Body of pancreas (tissue), 4 donors: ENCODE results near the gene UBR2.

Experiments used
- POLR2A ChIP-seq, 3 donors: fragments of 450-650 bp; IDR thresholded peaks; one replicate each; pipeline ENCODE4 v1.6.1; 2016; ENCODE audit warnings: antibody characterized with exemption in 3 of 3, mild to moderate bottlenecking in 2 of 3
- TF ChIP-seq, protein P1 (sequence below), 7 experiments: fragments of 450-650 bp in 4 of 7; fragments of 200-600 bp in 3 of 7; sonication (generic) in 3 of 7; IDR thresholded peaks; one replicate each; pipeline ENCODE4 v1.5.1; 2016 to 2019; ENCODE audit warnings: antibody characterized with exemption in 7 of 7

DNA sequence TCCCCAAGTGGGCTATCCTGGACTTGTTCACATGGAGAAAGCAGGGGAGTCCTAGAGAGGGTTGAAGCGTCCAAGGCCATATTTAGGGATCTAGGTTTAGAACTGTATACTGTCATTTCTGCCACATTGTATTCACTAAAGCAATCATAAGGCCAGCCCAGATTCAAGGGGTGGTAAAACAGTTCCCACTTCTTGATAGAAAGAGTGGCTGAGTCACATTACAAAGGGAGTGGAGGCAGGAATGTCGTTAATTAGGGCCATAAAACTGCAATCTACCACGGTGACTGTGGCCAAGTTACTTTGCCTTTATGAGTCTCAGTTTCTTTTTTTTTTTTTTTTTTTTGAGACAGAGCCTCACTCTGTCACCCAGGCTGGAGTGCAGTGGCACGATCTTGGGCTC, 7.4 kb upstream of the UBR2 start:
- TF ChIP-seq, protein P1, sequence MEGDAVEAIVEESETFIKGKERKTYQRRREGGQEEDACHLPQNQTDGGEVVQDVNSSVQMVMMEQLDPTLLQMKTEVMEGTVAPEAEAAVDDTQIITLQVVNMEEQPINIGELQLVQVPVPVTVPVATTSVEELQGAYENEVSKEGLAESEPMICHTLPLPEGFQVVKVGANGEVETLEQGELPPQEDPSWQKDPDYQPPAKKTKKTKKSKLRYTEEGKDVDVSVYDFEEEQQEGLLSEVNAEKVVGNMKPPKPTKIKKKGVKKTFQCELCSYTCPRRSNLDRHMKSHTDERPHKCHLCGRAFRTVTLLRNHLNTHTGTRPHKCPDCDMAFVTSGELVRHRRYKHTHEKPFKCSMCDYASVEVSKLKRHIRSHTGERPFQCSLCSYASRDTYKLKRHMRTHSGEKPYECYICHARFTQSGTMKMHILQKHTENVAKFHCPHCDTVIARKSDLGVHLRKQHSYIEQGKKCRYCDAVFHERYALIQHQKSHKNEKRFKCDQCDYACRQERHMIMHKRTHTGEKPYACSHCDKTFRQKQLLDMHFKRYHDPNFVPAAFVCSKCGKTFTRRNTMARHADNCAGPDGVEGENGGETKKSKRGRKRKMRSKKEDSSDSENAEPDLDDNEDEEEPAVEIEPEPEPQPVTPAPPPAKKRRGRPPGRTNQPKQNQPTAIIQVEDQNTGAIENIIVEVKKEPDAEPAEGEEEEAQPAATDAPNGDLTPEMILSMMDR (IDR thresholded peaks at IDR 0.05), result no peak
- TF ChIP-seq POLR2A (IDR thresholded peaks at IDR 0.05), result no peak
